HCT116 (cell line): ENCODE data around the gene COA8. TPM values are rescaled to one million over a fixed set of nuclear protein-coding genes. Genes with fewer than 3 reads are reported as not detected.
"Not testable (repeated sequence)": the region's sequence is repeated elsewhere in the genome, so short reads cannot be mapped to it uniquely, and the experiment has no call there.

ENCODE experiments used
- ATAC-seq: fragments of 200-7000 bp; cut with Tn5 transposase; 2 replicates; pipeline ENCODE4 v1.9.1; 2020; ENCODE audit warnings: mild to moderate bottlenecking, moderate library complexity
- BruUV-seq: library from RNA; stranded (reverse); fragments of 400-500 nt; replicated peaks from 2 replicates; lab custom pipeline; 2021; lab: Mats Ljungman, UMichigan
- CTCF ChIA-PET: fragments of 300-600 bp; sonication (Branson Sonifier 250); formaldehyde crosslinking; loops from one replicate; lab custom pipeline; 2021; ENCODE audit warnings: antibody characterized with exemption; lab: Charles Lee
- POLR2A ChIA-PET: fragments of 300-600, 350-600 bp; sonication (Branson Sonifier 250); formaldehyde crosslinking; loops from one replicate; lab custom pipeline; 2021; ENCODE audit warnings: antibody characterized with exemption; lab: Charles Lee
- RAD21 ChIA-PET, 2 experiments: fragments of 300-600 bp; sonication (Branson Sonifier 250); formaldehyde crosslinking; loops; one replicate each; lab custom pipeline; 2023; ENCODE audit warnings: low total read pairs in 2 of 2; ENCODE audit not compliant: uncharacterized antibody in 2 of 2, unreplicated experiment in 2 of 2, low non-redundant PET in 1 of 2; lab: Charles Lee
- DNase-seq: peaks from one replicate; pipeline ENCODE4 v3.0.0-alpha.2; 2010; ENCODE audit warnings: low read depth, low spot score
- H2AFZ ChIP-seq: fragments of 200-600 bp; shearing (Covaris generic), sonication (generic); 2 replicates; pipeline ENCODE4 v1.6.1; 2017; ENCODE audit warnings: low read depth, mixed run types, mixed read lengths, antibody characterized with exemption, low read length; ENCODE audit not compliant: poor library complexity, severe bottlenecking
- H3K27ac ChIP-seq: 2 replicates; pipeline ENCODE4 v1.5.1; 2012; ENCODE audit warnings: low read depth, low read length
- H3K27me3 ChIP-seq: fragments of 200-600 bp; sonication (generic); 2 replicates; pipeline ENCODE4 v1.6.1; 2016; ENCODE audit warnings: mixed run types, low read length, mixed read lengths; ENCODE audit not compliant: insufficient read depth
- H3K36me3 ChIP-seq, 2 experiments: fragments of 200-500 bp in 1 of 2; fragments of 200-600 bp in 1 of 2; sonication (Bioruptor generic) in 1 of 2; sonication (generic) in 1 of 2; 2 replicates each; pipeline versions ENCODE4 v1.5.1 to v1.6.1; 2014 to 2016; ENCODE audit warnings: low read length in 2 of 2, inconsistent platforms in 1 of 2, mixed read lengths in 1 of 2, mixed run types in 1 of 2; ENCODE audit not compliant: insufficient read depth in 2 of 2, control insufficient read depth in 1 of 2
- H3K4me1 ChIP-seq, 2 experiments: fragments of 200-600 bp in 1 of 2; sonication (generic) in 1 of 2; 2 replicates each; pipeline versions ENCODE4 v1.5.1 to v1.6.1; 2012 to 2017; ENCODE audit warnings: low read length in 2 of 2, inconsistent platforms in 1 of 2, mild to moderate bottlenecking in 1 of 2, mixed read lengths in 1 of 2, mixed run types in 1 of 2, moderate library complexity in 1 of 2; ENCODE audit not compliant: insufficient read depth in 2 of 2, control insufficient read depth in 1 of 2
- H3K4me2 ChIP-seq: fragments of 200-600 bp; sonication (generic); 2 replicates; pipeline ENCODE4 v1.6.1; 2017; ENCODE audit warnings: mixed run types, low read length, mixed read lengths
- H3K4me3 ChIP-seq, 2 experiments: fragments of 200-600 bp in 1 of 2; sonication (generic) in 1 of 2; replicated peaks in 1 of 2; 2 replicates each; pipeline ENCODE4 v1.5.1; 2011 to 2016; ENCODE audit warnings: low read length in 2 of 2, control low read depth in 1 of 2, low read depth in 1 of 2, mild to moderate bottlenecking in 1 of 2, mixed read lengths in 1 of 2, mixed run types in 1 of 2
- H3K79me2 ChIP-seq: fragments of 200-600 bp; sonication (generic); 2 replicates; pipeline ENCODE4 v1.6.1; 2017; ENCODE audit warnings: mild to moderate bottlenecking, mixed run types, low read length, moderate library complexity, mixed read lengths; ENCODE audit not compliant: insufficient read depth
- H3K9ac ChIP-seq: fragments of 200-600 bp; sonication (generic); 2 replicates; pipeline ENCODE4 v1.6.1; 2016; ENCODE audit warnings: low read length, mixed read lengths
- H3K9me2 ChIP-seq: fragments of 200-600 bp; sonication (generic), shearing (Covaris generic); 2 replicates; pipeline ENCODE4 v1.6.1; 2017; ENCODE audit warnings: mixed run types, mild to moderate bottlenecking, moderate library complexity; ENCODE audit not compliant: insufficient read depth
- H3K9me3 ChIP-seq, 2 experiments: fragments of 200-500 bp in 1 of 2; fragments of 200-600 bp in 1 of 2; sonication (Bioruptor generic) in 1 of 2; sonication (generic) in 1 of 2; 2 replicates each; pipeline ENCODE4 v1.6.1; 2014 to 2017; ENCODE audit warnings: low read length in 2 of 2, mixed read lengths in 2 of 2, inconsistent platforms in 1 of 2, low read depth in 1 of 2, mild to moderate bottlenecking in 1 of 2, mixed run types in 1 of 2, moderate library complexity in 1 of 2; ENCODE audit not compliant: control insufficient read depth in 1 of 2, insufficient read depth in 1 of 2
- H4K20me1 ChIP-seq: fragments of 200-600 bp; sonication (generic), shearing (Covaris generic); 2 replicates; pipeline ENCODE4 v1.6.1; 2017; ENCODE audit warnings: mixed run types, mild to moderate bottlenecking, moderate library complexity; ENCODE audit not compliant: insufficient read depth
- EZH2 ChIP-seq: fragments of 200-600 bp; sonication (generic); IDR thresholded peaks from 2 replicates; pipeline ENCODE4 v1.6.1; 2017; ENCODE audit warnings: antibody characterized with exemption, mixed run types
- POLR2A ChIP-seq: IDR thresholded peaks from 2 replicates; pipeline ENCODE4 v1.7.0; 2011; ENCODE audit warnings: borderline replicate concordance; ENCODE audit not compliant: insufficient read depth, insufficient read length; ENCODE audit errors: extremely low read depth
- ZFX ChIP-seq: fragments of 450-650 bp; IDR thresholded peaks from 2 replicates; pipeline ENCODE4 v1.6.1; 2017
- intact Hi-C: fragments of 100-400 bp; cut with micrococcal nuclease; formaldehyde crosslinking; loops from 2 replicates; pipeline ENCODE4 v1.10.0; 2022
- total RNA-seq: library from RNA; stranded (reverse); gene quantifications from one replicate; pipeline ENCODE4 v1.2.1, GENCODE V29; 2021; ENCODE audit not compliant: unreplicated experiment
- TF ChIP-seq, protein P1 (sequence below): IDR thresholded peaks from 2 replicates; pipeline ENCODE4 v1.6.1; 2012; ENCODE audit warnings: low read depth

The COA8 gene
- total RNA-seq, 1 experiment from 2014 or later = 29.4 TPM

DNA sequence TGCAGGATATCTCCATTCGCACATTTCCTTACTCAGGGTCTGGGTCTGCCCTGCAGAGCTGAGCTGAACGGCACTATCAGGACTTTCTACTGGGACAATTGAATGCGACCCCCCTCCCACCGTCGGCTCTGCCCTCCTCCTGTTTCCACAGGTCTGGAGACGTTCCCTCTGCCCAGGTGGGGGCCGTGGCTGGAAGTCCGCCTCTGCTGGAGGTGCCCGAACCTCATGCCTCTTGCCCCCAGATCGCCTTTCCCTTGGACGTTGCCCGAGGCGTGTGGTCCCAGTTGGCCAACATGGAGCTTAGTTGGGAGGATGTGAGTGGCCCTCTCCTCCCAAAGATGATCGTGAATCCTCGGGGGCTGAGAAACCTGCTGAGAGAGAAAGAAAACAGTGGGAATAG is 45.1 kb downstream of the COA8 start:
- BruUV-seq = no TSS peak
- H3K27me3 ChIP-seq = no peaks in the 10 kb centered on the region
- H3K4me1 ChIP-seq = no peaks in the 10 kb centered on the region
- no peaks in the 10 kb centered on the region for H3K79me2 ChIP-seq
- ChIA-PET RAD21 (no interaction called here), CTCF (no interaction called here), POLR2A (no interaction called here)
- H3K4me2 ChIP-seq = no peak overlapping the region
- H3K27ac ChIP-seq = no peak overlapping the region
- no peak for TF ChIP-seq POLR2A
- TF ChIP-seq EZH2 = no peak
- TF ChIP-seq ZFX = no peak
- TF ChIP-seq, protein P1, sequence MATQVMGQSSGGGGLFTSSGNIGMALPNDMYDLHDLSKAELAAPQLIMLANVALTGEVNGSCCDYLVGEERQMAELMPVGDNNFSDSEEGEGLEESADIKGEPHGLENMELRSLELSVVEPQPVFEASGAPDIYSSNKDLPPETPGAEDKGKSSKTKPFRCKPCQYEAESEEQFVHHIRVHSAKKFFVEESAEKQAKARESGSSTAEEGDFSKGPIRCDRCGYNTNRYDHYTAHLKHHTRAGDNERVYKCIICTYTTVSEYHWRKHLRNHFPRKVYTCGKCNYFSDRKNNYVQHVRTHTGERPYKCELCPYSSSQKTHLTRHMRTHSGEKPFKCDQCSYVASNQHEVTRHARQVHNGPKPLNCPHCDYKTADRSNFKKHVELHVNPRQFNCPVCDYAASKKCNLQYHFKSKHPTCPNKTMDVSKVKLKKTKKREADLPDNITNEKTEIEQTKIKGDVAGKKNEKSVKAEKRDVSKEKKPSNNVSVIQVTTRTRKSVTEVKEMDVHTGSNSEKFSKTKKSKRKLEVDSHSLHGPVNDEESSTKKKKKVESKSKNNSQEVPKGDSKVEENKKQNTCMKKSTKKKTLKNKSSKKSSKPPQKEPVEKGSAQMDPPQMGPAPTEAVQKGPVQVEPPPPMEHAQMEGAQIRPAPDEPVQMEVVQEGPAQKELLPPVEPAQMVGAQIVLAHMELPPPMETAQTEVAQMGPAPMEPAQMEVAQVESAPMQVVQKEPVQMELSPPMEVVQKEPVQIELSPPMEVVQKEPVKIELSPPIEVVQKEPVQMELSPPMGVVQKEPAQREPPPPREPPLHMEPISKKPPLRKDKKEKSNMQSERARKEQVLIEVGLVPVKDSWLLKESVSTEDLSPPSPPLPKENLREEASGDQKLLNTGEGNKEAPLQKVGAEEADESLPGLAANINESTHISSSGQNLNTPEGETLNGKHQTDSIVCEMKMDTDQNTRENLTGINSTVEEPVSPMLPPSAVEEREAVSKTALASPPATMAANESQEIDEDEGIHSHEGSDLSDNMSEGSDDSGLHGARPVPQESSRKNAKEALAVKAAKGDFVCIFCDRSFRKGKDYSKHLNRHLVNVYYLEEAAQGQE = no peak
- H3K4me3 ChIP-seq = no peak overlapping the region
- no peak for DNase-seq
- intact Hi-C loops = no loop called here
- H3K9me2 ChIP-seq = no peaks in the 10 kb centered on the region
- H4K20me1 ChIP-seq = no peaks in the 10 kb centered on the region
- H3K9ac ChIP-seq = no peak overlapping the region
- peaks cover 0 to 9% of the 10 kb centered on the region in 2 experiments; a peak in 2 of 4 replicates for H3K9me3 ChIP-seq
- H2AFZ ChIP-seq = no peak overlapping the region
- ATAC-seq = no peak
- no peaks in the 10 kb centered on the region for H3K36me3 ChIP-seq

DNA sequence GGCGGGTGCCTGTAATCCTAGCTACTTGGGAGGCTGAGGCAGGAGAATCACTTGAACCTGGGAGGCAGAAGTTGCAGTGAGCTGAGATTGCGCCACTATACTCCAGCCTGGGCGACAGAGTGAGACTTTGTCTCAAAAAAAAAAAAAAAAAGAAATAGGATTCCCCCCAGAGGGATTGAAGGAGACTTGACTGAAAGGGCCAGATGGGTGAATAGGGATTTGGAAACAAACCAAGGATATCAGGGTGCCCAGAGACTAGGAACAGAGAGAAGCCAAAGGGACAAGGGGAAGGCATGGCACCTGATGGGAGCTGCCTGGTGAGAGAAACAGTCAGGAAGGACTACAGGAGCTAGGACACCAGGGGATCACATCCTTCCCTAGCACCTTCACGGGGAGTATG is 46.3 kb downstream of the COA8 start:
- H3K27ac ChIP-seq, H3K79me2 ChIP-seq, DNase-seq, H4K20me1 ChIP-seq, H3K36me3 ChIP-seq, RAD21 ChIA-PET, POLR2A ChIA-PET, intact Hi-C loops, H3K27me3 ChIP-seq, H2AFZ ChIP-seq, H3K9me3 ChIP-seq, H3K4me1 ChIP-seq, H3K4me3 ChIP-seq, H3K4me2 ChIP-seq, H3K9me2 ChIP-seq, H3K9ac ChIP-seq, ATAC-seq, BruUV-seq: not testable (repeated sequence)
- CTCF ChIA-PET = interaction anchor here (0.6 kb wide), 1 partner anchor 488 kb away, joined by 4 read pairs; no protein-coding TSS in a partner anchor
